ENCODE results near the gene SYNDIG1. TPM values are rescaled to one million over a fixed set of nuclear protein-coding genes. Genes with fewer than 3 reads are reported as not detected.

The SYNDIG1 gene
- total and polyA plus RNA-seq, 4 donors: 0.20 to 5.0 (median 0.63) TPM

DNA sequence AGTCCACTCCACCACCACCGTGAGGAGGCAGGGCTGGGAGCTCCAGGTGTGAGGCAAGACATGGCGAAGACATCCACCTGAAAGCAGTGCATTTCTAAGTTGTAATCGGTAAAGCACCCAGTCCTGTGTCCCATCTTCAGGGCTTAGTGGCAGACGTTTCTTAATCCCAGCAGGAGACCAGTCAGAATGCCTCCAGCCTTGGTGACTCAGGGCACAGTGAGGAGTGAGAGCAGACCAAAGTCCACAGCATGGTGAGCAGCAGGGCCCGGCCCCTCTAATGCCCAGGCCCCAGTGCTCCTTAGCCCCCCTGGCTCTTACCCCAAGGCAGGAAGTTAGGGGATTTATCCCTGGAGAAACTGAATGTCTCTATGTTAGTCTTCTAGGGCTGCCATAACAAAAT is 183.9 kb downstream of the SYNDIG1 start:
- H3K27me3 ChIP-seq (ENCODE audit: control insufficient read depth in 3 of 3, insufficient read depth in 3 of 3, low read length in 2 of 3): no peaks in the 10 kb centered on the region
- WGBS, 2 donors: 85 to 86% methylated on average over 5 of the region's 5 CpGs
- peaks cover 0 to 4% (median 0%) of the 10 kb centered on the region in 4 donors for H3K9me3 ChIP-seq (ENCODE audit: control insufficient read depth in 4 of 4, insufficient read depth in 3 of 4, low read length in 3 of 4)
- TF ChIP-seq, protein P1, sequence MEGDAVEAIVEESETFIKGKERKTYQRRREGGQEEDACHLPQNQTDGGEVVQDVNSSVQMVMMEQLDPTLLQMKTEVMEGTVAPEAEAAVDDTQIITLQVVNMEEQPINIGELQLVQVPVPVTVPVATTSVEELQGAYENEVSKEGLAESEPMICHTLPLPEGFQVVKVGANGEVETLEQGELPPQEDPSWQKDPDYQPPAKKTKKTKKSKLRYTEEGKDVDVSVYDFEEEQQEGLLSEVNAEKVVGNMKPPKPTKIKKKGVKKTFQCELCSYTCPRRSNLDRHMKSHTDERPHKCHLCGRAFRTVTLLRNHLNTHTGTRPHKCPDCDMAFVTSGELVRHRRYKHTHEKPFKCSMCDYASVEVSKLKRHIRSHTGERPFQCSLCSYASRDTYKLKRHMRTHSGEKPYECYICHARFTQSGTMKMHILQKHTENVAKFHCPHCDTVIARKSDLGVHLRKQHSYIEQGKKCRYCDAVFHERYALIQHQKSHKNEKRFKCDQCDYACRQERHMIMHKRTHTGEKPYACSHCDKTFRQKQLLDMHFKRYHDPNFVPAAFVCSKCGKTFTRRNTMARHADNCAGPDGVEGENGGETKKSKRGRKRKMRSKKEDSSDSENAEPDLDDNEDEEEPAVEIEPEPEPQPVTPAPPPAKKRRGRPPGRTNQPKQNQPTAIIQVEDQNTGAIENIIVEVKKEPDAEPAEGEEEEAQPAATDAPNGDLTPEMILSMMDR (IDR thresholded peaks at IDR 0.05; ENCODE audit: control extremely low read depth, extremely low read depth): no peak
- peaks cover 0 to 25% (median 0%) of the 10 kb centered on the region in 5 donors for H3K4me1 ChIP-seq (ENCODE audit: control insufficient read depth in 5 of 5, insufficient read depth in 5 of 5, low read length in 5 of 5)
- DNase-seq: no peak
- H3K9ac ChIP-seq (ENCODE audit: insufficient read depth in 1 of 2, low read length in 2 of 2): no peak overlapping the region
- no peak overlapping the region for H3K4me3 ChIP-seq
- ATAC-seq (ENCODE audit: insufficient read depth, low FRiP score): no peak
- no peaks in the 10 kb centered on the region for H3K36me3 ChIP-seq (ENCODE audit: control insufficient read depth in 4 of 4, insufficient read depth in 4 of 4, low read length in 4 of 4)
- H3K27ac ChIP-seq (ENCODE audit: low read depth in 1 of 2, low read length in 1 of 2): no peak overlapping the region

DNA sequence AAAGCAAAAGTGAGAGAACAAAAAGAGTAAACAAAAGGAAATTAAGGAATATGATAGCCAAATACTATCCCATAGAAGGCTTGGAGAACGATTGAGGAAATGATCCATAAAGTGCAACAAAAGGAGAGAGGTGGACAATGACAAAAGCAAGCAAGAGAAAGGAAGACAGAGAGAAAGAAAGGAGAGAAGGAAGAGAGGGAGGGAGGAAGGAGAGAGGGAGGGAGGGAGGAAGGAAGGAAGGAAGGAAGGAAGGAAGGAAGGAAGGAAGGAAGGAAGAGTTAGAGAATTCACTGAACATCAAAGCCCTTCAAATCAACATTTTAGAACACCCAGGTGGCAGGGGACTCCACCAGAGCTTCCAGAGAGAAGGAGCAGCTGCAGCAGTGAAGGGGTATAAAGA is 185.0 kb downstream of the SYNDIG1 start:
- Histone ChIP-seq H3K4me1 (ENCODE audit: control insufficient read depth in 5 of 5, insufficient read depth in 5 of 5, low read length in 5 of 5) (peaks cover 0 to 23% (median 0%) of the 10 kb centered on the region in 5 donors), H3K9me3 (ENCODE audit: control insufficient read depth in 4 of 4, insufficient read depth in 3 of 4, low read length in 3 of 4) (peaks cover 0 to 4% (median 0%) of the 10 kb centered on the region in 4 donors), H3K27me3 (ENCODE audit: control insufficient read depth in 3 of 3, insufficient read depth in 3 of 3, low read length in 2 of 3) (no peaks in the 10 kb centered on the region), H3K4me3 (no peak overlapping the region), H3K9ac (ENCODE audit: insufficient read depth in 1 of 2, low read length in 2 of 2) (no peak overlapping the region), H3K27ac (ENCODE audit: low read depth in 1 of 2, low read length in 1 of 2) (no peak overlapping the region), H3K36me3 (ENCODE audit: control insufficient read depth in 4 of 4, insufficient read depth in 4 of 4, low read length in 4 of 4) (no peaks in the 10 kb centered on the region)
- ATAC-seq (ENCODE audit: insufficient read depth, low FRiP score) (no peak), DNase-seq (no peak)
- WGBS, 2 donors: 25 to 54% methylated on average over 1 of the region's 1 CpG
- TF ChIP-seq, protein P1 (IDR thresholded peaks at IDR 0.05; ENCODE audit: control extremely low read depth, extremely low read depth): no peak

DNA sequence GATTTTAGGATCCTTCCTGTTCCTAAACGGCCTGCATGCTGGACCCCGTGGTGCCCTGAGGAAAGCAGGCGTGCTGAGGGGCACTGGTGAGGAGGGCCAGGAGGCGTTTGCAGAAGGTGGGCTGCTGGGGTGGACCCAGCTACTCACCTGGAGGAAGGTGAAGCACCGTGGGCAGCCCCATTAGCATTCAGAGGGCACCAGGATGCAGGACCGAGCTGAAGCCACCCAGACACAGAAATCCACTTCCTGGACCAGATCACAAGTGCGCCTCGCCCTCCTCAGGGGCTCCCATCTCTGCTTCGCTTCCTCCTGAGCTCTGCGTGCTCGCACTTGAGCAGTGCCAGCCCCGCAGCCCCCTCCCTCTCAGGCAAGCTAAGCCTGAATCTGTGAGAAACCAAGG is 187.0 kb downstream of the SYNDIG1 start:
- Histone ChIP-seq H3K36me3 (ENCODE audit: control insufficient read depth in 4 of 4, insufficient read depth in 4 of 4, low read length in 4 of 4) (no peaks in the 10 kb centered on the region), H3K9me3 (ENCODE audit: control insufficient read depth in 4 of 4, insufficient read depth in 3 of 4, low read length in 3 of 4) (peaks cover 0 to 2% (median 0%) of the 10 kb centered on the region in 4 donors), H3K27ac (ENCODE audit: low read depth in 1 of 2, low read length in 1 of 2) (no peak overlapping the region), H3K4me1 (ENCODE audit: control insufficient read depth in 5 of 5, insufficient read depth in 5 of 5, low read length in 5 of 5) (peaks cover 0 to 15% (median 0%) of the 10 kb centered on the region in 5 donors), H3K4me3 (no peak overlapping the region), H3K9ac (ENCODE audit: insufficient read depth in 1 of 2, low read length in 2 of 2) (no peak overlapping the region), H3K27me3 (ENCODE audit: control insufficient read depth in 3 of 3, insufficient read depth in 3 of 3, low read length in 2 of 3) (no peaks in the 10 kb centered on the region)
- no peak for DNase-seq
- ATAC-seq (ENCODE audit: insufficient read depth, low FRiP score): no peak
- WGBS, 2 donors: 88 to 90% methylated on average over 12 of the region's 12 CpGs
- TF ChIP-seq, protein P1 (IDR thresholded peaks at IDR 0.05; ENCODE audit: control extremely low read depth, extremely low read depth): no peak

DNA sequence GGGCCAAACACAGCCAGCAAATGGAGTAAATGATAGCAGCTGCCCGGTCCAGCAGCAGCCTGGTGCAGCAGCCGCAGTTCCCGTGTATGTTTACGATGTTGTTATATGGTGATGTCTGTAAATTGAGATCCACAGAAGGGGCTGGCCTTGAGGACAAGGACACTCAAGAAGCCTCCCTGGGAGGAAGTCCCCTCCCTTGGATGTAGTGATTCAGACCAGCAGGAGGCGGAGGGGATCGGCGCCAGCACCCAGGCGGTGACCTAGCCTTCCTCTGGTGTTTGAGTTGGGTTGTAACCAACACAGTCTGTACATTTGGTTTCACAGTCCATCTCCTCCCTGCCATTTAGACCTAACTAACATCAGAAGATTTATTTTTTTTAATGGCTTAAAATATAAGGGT is 187.8 kb downstream of the SYNDIG1 start:
- DNase-seq (peak; percentile 20 to 32 (median 24)), ATAC-seq (ENCODE audit: insufficient read depth, low FRiP score) (no peak)
- 90 to 95% methylated on average over 8 of the region's 8 CpGs for WGBS, 2 donors

More for the DNA sequence above, 187.8 kb downstream of the SYNDIG1 start:
- no peak overlapping the region for H3K4me3 ChIP-seq
- H3K9ac ChIP-seq (ENCODE audit: insufficient read depth in 1 of 2, low read length in 2 of 2): no peak overlapping the region
- H3K4me1 ChIP-seq (ENCODE audit: control insufficient read depth in 5 of 5, insufficient read depth in 5 of 5, low read length in 5 of 5): peaks cover 0 to 11% (median 0%) of the 10 kb centered on the region in 5 donors
- no peak overlapping the region for H3K27ac ChIP-seq (ENCODE audit: low read depth in 1 of 2, low read length in 1 of 2)
- no peaks in the 10 kb centered on the region for H3K27me3 ChIP-seq (ENCODE audit: control insufficient read depth in 3 of 3, insufficient read depth in 3 of 3, low read length in 2 of 3)
- H3K36me3 ChIP-seq (ENCODE audit: control insufficient read depth in 4 of 4, insufficient read depth in 4 of 4, low read length in 4 of 4): no peaks in the 10 kb centered on the region
- peaks cover 0 to 2% (median 0%) of the 10 kb centered on the region in 4 donors for H3K9me3 ChIP-seq (ENCODE audit: control insufficient read depth in 4 of 4, insufficient read depth in 3 of 4, low read length in 3 of 4)
- TF ChIP-seq, protein P1 (IDR thresholded peaks at IDR 0.05; ENCODE audit: control extremely low read depth, extremely low read depth): no peak

Measured in lung (tissue), 12 donors.